ENCODE data around the gene POLR3E. TPM values are rescaled to one million over a fixed set of nuclear protein-coding genes. Genes with fewer than 3 reads are reported as not detected.

Gene POLR3E
- polyA plus RNA-seq, 1 donor (not counting 4 experiments of a cell fraction or from before 2014, with no cell fraction given): 74.0 TPM

- FAIRE-seq: peak; percentile 53
These were observed 893 bp downstream of the POLR3E start for GRCh38 chr16:22297871-22298733.

GRCh38 chr16:22299036-22299435 is 1.8 kb downstream of the POLR3E start:
- Histone ChIP-seq H3K9me1 (ENCODE audit: control insufficient read depth, extremely low read depth, insufficient read depth, low read length) (peaks cover 4% of the 10 kb centered on the region), H2AFZ (ENCODE audit: control insufficient read depth, low read length) (no peak overlapping the region), H3K4me2 (ENCODE audit: control insufficient read depth, extremely low read depth, insufficient read depth, low read depth, low read length) (peak overlapping the region; percentile 84), H4K20me1 (ENCODE audit: control insufficient read depth, extremely low read depth, insufficient read depth, low read length) (peaks cover 13% of the 10 kb centered on the region), H3K4me3 (ENCODE audit: control insufficient read depth in 2 of 3, extremely low read depth in 1 of 3, insufficient read depth in 2 of 3, low read depth in 1 of 3, low read length in 3 of 3) (peak overlapping the region in 1 of 3 experiments; percentile 97), H3K79me2 (ENCODE audit: control insufficient read depth, insufficient read depth, low read length) (peaks cover 54% of the 10 kb centered on the region), H3K9ac (ENCODE audit: control insufficient read depth, extremely low read depth, insufficient read depth, low read length) (no peak overlapping the region), H3K9me3 (ENCODE audit: control insufficient read depth, low read depth, low read length) (no peaks in the 10 kb centered on the region), H3K27ac (ENCODE audit: control insufficient read depth, insufficient read depth, low read length) (no peak overlapping the region), H3K4me1 (ENCODE audit: control insufficient read depth, extremely low read depth, insufficient read depth, low read length) (peaks cover 17% of the 10 kb centered on the region), H3K36me3 (ENCODE audit: control insufficient read depth in 2 of 2, extremely low read depth in 1 of 2, insufficient read depth in 2 of 2, low read length in 2 of 2) (peaks cover 4 to 25% of the 10 kb centered on the region in 2 experiments), H3K27me3 (ENCODE audit: control insufficient read depth, extremely low read depth, insufficient read depth, low read length) (no peaks in the 10 kb centered on the region)
- dilution Hi-C loops (cut with MboI; ENCODE audit: extremely low pct_ligation_motif_present, low sequenced_read_pairs): no loop called here
- TF ChIP-seq EZH2 (IDR thresholded peaks at IDR 0.05; ENCODE audit: low read length) (no peak), CTCF (optimal IDR thresholded peaks at IDR 0.05 in 1 of 3, IDR thresholded peaks at IDR 0.05 in 1 of 3, conservative IDR thresholded peaks at IDR 0.05 in 1 of 3; ENCODE audit: extremely low read depth in 1 of 3, insufficient read depth in 2 of 3, low read length in 3 of 3) (no peak)
- no peak for DNase-seq (ENCODE audit: low read depth, low spot score)
- no peak for FAIRE-seq

More at GRCh38 chr16:22297871-22298733, 893 bp downstream of the POLR3E start:
- peak overlapping the region; percentile 84 for H3K4me2 ChIP-seq (ENCODE audit: control insufficient read depth, extremely low read depth, insufficient read depth, low read depth, low read length)
- peaks cover 4% of the 10 kb centered on the region for H3K9me1 ChIP-seq (ENCODE audit: control insufficient read depth, extremely low read depth, insufficient read depth, low read length)
- H3K4me3 ChIP-seq (ENCODE audit: control insufficient read depth in 2 of 3, extremely low read depth in 1 of 3, insufficient read depth in 2 of 3, low read depth in 1 of 3, low read length in 3 of 3): peak overlapping the region; percentile 82 to 97 (median 90)
- H3K4me1 ChIP-seq (ENCODE audit: control insufficient read depth, extremely low read depth, insufficient read depth, low read length): peaks cover 17% of the 10 kb centered on the region
- H3K9me3 ChIP-seq (ENCODE audit: control insufficient read depth, low read depth, low read length): no peaks in the 10 kb centered on the region
- peak overlapping the region; percentile 97 for H3K27ac ChIP-seq (ENCODE audit: control insufficient read depth, insufficient read depth, low read length)
- peaks cover 13% of the 10 kb centered on the region for H4K20me1 ChIP-seq (ENCODE audit: control insufficient read depth, extremely low read depth, insufficient read depth, low read length)
- no peak for TF ChIP-seq CTCF (optimal IDR thresholded peaks at IDR 0.05 in 1 of 3, IDR thresholded peaks at IDR 0.05 in 1 of 3, conservative IDR thresholded peaks at IDR 0.05 in 1 of 3; ENCODE audit: extremely low read depth in 1 of 3, insufficient read depth in 2 of 3, low read length in 3 of 3)
- TF ChIP-seq EZH2 (IDR thresholded peaks at IDR 0.05; ENCODE audit: low read length): no peak
- H3K36me3 ChIP-seq (ENCODE audit: control insufficient read depth in 2 of 2, extremely low read depth in 1 of 2, insufficient read depth in 2 of 2, low read length in 2 of 2): peaks cover 4 to 21% of the 10 kb centered on the region in 2 experiments
- dilution Hi-C loops (cut with MboI; ENCODE audit: extremely low pct_ligation_motif_present, low sequenced_read_pairs): no loop called here
- DNase-seq (ENCODE audit: low read depth, low spot score): peak; percentile 45
- no peaks in the 10 kb centered on the region for H3K27me3 ChIP-seq (ENCODE audit: control insufficient read depth, extremely low read depth, insufficient read depth, low read length)
- peak overlapping the region; percentile 96 for H3K9ac ChIP-seq (ENCODE audit: control insufficient read depth, extremely low read depth, insufficient read depth, low read length)
- H3K79me2 ChIP-seq (ENCODE audit: control insufficient read depth, insufficient read depth, low read length): peaks cover 49% of the 10 kb centered on the region
- H2AFZ ChIP-seq (ENCODE audit: control insufficient read depth, low read length): peak overlapping the region; percentile 7
